Measurements from ENCODE around the gene MEA1.
"Not testable (repeated sequence)": the region's sequence is repeated elsewhere in the genome, so short reads cannot be mapped to it uniquely, and the experiment has no call there.

MEA1 gene

GRCh38 chr6:43013843-43014433 is at the start of gene MEA1, which contains the start of gene KLHDC3:
Gene MEA1 (minus strand): TSS chr6:43013946. CDS start chr6:43013813, 133 bp downstream.
Gene KLHDC3 (plus strand): TSS chr6:43014249. CDS start chr6:43017193, 2,944 bp downstream.
- DNase-seq = peak; percentile 99

- DNase-seq = no peak
Measured at GRCh38 chr6:43062818-43063217, 49.1 kb upstream of the MEA1 start.

- no peak for DNase-seq
Measured at GRCh38 chr6:43061861-43062260, 48.1 kb upstream of the MEA1 start.

- DNase-seq = no peak
Measured at GRCh38 chr6:43060755-43061633, 47.2 kb upstream of the MEA1 start.

GRCh38 chr6:43060034-43060754 is 46.4 kb upstream of the MEA1 start:
- no peak for DNase-seq

GRCh38 chr6:43059168-43060033 is 45.7 kb upstream of the MEA1 start, which contains the start of the genes KLC4 and MRPL2:
Gene KLC4 (plus strand): TSS chr6:43059631. CDS start chr6:43061336, 1,705 bp downstream.
Gene MRPL2 (minus strand): TSS chr6:43059434. CDS start chr6:43059381, 53 bp downstream.
- peak; percentile 98 for DNase-seq

GRCh38 chr6:43058531-43058930 is 44.8 kb upstream of the MEA1 start:
- DNase-seq = no peak

GRCh38 chr6:43055966-43056365 is 42.2 kb upstream of the MEA1 start:
- DNase-seq = no peak

GRCh38 chr6:43054206-43054943 is 40.6 kb upstream of the MEA1 start:
- DNase-seq = no peak

- DNase-seq = peak; percentile 93
Measured at GRCh38 chr6:43053545-43054205, 39.9 kb upstream of the MEA1 start, which contains the start of gene CUL7. Gene CUL7 (minus strand): TSS chr6:43053851. CDS start chr6:43052788, 1,063 bp downstream.

GRCh38 chr6:43052842-43053544 is 39.2 kb upstream of the MEA1 start:
- peak; percentile 19 for DNase-seq

GRCh38 chr6:43052225-43052841 is 38.6 kb upstream of the MEA1 start:
- DNase-seq = no peak

GRCh38 chr6:43050981-43051380 is 37.2 kb upstream of the MEA1 start:
- DNase-seq = no peak

- no peak for DNase-seq
Measured at GRCh38 chr6:43047998-43048397, 34.3 kb upstream of the MEA1 start.

- DNase-seq = no peak
Measured at GRCh38 chr6:43045371-43045930, 31.7 kb upstream of the MEA1 start.

- DNase-seq = no peak
Measured at GRCh38 chr6:43043310-43043709, 29.6 kb upstream of the MEA1 start.

GRCh38 chr6:43041475-43041874 is 27.7 kb upstream of the MEA1 start:
- not testable (repeated sequence) for DNase-seq

GRCh38 chr6:43040542-43041257 is 27.0 kb upstream of the MEA1 start:
- DNase-seq = no peak

- DNase-seq = no peak
Measured at GRCh38 chr6:43038727-43039126, 25.0 kb upstream of the MEA1 start.
